Activated T-cell treated with anti-CD3 and anti-CD28 coated beads for 4 hours (primary cell): Measurements from ENCODE around the gene CYP2R1.

Experiments used
- DNase-seq: peaks from one replicate; pipeline ENCODE4 v3.0.0-alpha.2; 2020

The CYP2R1 gene

DNA sequence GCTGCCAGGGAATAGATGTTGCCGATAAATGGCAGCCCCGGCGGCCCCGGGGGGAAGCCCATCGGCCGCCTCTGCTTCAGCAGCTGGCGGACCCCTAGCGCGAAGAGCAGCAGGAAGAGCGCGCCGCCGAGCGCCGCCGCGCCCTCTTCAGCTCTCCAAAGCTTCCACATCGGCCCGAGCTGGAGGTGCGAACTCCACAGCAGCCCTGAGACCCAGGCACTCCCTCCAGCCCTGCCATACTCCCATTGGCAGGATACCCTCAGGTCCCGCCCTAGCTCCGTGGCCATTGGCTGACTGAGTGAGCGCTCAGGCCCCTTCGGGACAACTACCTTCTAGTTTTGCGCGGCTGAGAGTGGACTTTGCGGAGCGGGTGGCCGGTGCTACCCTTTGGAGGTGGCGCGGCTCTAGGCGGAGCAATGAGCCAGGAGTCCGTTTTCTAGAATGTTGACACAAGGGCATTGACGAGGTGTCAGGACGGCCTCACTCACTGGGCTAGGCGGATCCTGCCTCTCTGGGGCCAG is at the start of gene CYP2R1:
Gene CYP2R1 (minus strand): TSS at position 196 of the 521 bp plus-strand sequence. CDS start 26 bp downstream, at position 170.
- peak; percentile 83 for DNase-seq

DNA sequence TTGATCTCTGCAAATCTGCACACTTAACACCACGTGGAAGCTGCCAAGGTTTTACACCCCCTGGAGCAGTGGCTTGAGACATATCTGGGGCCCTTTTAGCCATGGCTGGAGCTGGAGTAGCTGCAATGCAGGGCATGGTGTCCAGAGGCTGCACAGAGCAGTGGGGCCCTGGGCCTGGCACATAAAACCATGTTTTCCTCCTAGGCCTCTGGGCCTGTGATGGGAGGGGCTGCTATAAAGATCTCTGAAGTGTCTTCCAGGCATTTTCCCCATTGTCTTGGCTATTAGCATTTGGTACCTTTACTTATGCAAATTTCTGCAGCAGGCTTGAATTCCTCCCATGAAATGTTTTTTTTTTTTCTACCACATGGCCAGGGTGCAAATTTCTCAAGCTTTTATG is 46.9 kb upstream of the CYP2R1 start:
- DNase-seq, result no peak

DNA sequence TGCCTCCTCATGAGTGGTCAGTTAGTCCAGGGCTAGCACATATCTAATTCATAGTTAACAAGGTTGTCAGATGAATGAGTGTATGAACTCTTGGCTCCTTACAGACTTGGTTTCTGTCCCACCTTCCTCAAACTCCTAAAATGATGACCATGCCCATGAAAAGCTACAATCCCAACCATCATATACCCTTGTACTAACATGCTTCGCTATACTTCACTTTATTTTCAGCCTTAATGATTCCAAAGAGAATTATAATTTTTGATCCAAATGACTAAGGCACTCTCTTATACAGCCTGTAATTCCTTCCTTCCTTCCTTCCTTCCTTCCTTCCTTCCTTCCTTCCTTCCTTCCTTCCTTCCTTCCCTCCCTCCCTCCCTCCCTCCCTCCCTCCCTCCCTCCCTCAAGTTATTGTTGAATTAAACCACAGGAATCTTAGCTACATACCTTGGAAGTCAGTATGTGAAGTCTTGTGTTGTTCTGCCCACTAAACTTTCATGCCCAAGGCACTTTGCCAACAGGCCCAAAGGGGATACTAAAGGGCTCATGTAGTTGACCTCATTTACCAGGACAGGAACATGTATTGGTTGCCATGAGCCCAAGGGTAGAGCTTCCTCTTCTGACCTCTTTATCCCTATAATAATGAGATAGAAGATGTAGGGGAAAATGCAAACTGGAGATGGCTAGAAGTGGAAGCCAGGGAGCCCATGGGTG is 42.8 kb upstream of the CYP2R1 start:
- no peak for DNase-seq

DNA sequence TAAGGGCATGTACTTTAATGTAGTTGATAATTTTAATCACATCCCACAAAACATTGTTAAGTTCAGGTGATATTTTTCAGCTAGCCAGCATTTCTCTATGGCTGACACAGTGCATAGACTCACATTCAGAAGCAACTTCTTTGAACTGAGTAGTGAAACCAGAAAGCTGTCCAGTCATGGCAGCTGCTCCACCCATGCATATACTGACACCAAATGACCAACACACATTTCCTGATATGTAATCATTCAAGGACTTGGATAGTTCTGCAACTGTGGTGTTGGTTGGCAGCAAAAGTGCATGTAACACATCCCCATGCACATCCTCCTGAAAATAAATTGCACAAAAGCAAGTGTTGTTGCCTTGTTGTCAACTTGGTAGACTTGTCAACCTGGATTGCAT is 40.4 kb upstream of the CYP2R1 start:
- no peak for DNase-seq

DNA sequence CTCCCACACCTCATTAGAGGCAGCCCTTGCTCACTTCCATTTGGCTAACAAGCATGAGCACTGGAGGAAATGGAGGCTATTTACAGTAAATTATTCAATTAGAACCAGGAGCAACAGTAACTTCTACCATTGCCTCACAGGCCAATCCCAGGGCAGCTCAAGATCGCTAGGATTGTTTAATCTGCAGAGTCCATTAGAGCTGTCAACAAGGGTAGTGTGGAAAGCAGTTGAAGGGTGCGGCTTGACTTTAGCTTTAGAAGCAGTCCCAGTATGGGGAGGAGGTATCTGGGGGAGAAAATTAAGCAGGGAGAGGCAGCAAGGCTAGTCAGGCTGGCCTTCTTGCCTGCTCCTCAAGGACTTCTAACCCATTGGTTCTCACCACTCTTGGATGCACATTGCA is 38.3 kb upstream of the CYP2R1 start:
- DNase-seq, result no peak

DNA sequence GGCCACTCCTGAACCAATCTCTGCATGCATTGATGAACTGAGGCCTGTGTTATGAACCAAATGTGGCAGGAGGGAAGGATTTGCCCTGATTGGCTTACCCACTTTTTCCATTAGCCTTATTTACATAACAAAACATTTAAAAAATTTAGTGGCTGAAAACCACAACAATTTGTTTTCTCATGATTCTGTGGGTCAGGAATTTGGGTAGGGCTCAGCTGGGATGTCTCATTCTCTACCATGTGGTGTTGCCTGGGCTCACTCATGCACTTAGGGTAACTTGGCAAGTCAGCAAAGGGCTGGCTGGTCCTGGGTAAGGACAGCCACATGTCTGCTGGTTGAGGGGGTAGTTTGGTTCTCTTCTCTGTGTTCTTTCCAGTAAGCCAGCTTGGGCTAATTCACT is 35.1 kb upstream of the CYP2R1 start:
- no peak for DNase-seq

DNA sequence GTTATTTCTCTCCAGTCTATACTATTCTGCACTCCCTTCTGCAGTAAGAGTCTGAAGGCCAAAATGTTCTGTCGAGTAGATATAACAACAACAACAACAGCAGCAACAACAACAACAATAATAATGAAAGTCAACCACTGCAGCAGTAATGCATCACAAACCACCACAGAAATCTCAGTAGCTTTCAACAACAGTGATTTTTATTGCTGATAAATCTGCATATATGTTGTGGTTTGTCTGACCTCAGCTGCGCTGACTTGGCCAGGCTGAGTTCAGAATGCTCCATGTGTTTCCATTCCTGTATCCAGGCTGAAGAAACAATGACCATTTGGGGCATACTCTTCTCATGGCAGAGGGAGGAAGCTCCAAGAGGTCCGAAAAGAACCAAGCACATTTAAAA is 32.3 kb upstream of the CYP2R1 start:
- no peak for DNase-seq

DNA sequence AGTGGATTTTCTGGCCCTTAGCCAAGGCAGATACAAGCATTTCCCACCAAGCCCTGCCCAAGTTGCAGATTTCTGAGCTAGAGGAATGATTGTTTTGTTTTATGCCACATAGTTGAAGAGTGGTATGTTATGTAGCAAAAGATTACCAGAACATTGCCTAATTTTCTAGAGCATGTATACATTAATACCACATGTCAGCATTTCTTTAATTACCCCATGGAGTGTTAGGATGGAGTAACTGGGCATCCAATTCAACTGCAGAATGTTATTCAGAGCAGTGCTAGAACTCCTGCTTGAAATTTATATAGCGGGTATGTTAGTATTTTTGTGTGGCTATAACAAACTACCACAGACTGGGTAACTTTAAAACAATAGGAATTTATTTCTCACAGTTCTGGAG is 24.4 kb upstream of the CYP2R1 start:
- no peak for DNase-seq

DNA sequence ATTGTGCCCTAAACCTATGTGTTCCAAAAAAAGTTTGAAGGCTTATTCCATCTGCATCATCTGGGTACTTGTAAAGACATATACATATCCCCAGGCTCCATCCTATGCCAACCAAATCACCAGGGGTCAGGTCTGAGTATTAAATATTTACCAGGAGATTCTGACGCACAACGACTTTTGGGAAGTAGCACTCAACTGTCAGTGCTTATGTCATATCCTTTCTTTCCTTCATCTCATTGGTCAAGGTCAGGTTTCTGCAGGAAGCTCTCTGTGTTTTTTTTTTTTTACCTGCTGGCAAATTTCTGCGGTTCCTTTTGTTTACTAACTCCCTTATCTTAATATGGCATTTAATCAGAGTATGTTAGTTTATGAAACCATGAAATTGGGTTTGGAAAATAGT is 22.5 kb upstream of the CYP2R1 start:
- DNase-seq, result no peak

GRCh38 chr11:14908214-14908880 is 16.3 kb upstream of the CYP2R1 start:
- DNase-seq, result no peak

GRCh38 chr11:14907411-14908213 is 15.6 kb upstream of the CYP2R1 start:
- DNase-seq, result peak; percentile 84

- no peak for DNase-seq
These were observed 15.0 kb upstream of the CYP2R1 start for GRCh38 chr11:14906993-14907392.

- DNase-seq, result no peak
These were observed 14.5 kb upstream of the CYP2R1 start for GRCh38 chr11:14906578-14906977.

GRCh38 chr11:14905104-14906033 is 13.3 kb upstream of the CYP2R1 start:
- DNase-seq, result peak; percentile 51

DNA sequence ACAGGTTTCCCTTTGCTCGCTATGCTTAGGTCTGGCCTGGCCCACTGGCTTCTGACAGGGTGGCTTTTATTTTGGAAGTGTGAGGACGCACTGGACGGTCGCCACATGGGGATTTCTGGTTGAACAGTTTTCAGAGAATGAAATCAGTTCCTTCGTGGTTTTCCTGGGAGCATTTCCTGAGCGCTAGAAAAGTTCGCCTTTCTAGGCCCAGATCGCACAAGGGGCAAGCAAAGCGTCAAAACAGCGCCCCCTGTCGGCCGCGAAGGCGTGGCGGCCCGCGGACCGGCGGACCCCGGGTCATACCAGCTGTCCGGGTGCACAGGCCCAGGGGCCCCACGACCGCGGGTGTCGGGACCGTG is 12.7 kb upstream of the CYP2R1 start:
- DNase-seq, result peak; percentile 78

- DNase-seq, result no peak
These were observed 10.8 kb upstream of the CYP2R1 start for GRCh38 chr11:14902650-14903350.

DNA sequence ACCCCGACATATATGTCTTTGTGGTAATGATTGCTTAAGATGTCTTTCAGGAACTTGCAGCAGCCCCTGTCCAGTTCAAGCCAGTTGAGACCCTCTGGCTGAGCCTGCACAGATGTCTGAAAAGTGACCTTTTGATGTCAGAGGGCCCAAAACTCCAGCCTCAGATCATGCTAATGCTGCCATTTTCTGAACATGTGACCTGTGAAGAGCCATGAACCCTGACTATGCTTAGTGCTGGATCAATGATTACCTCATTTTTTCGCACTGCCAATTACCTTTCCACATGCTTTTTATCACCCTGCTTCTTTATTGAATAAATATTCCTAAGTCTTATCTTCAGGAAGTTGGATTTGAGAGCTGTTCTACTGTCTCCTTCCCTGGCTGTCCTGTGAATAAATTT is 6.9 kb upstream of the CYP2R1 start:
- DNase-seq, result no peak

DNA sequence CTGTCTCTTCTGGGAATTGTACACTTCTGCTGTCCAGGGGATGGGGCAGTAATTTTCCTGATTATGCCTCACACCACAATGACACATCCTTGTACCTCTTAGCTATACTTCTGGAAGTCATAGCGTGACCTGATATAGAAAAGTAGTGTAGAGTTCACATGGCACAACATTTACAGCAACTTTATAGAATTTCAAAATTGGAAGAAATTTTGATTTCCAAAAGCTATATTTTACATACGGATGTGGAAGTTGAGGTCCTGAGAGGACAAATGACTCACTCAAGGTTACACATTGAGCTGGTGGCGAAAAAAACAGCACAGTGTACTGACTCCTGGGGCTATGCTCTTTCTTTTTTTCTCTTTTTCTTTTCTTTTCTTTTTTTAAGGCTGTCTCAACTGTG is 6.3 kb upstream of the CYP2R1 start:
- no peak for DNase-seq

DNA sequence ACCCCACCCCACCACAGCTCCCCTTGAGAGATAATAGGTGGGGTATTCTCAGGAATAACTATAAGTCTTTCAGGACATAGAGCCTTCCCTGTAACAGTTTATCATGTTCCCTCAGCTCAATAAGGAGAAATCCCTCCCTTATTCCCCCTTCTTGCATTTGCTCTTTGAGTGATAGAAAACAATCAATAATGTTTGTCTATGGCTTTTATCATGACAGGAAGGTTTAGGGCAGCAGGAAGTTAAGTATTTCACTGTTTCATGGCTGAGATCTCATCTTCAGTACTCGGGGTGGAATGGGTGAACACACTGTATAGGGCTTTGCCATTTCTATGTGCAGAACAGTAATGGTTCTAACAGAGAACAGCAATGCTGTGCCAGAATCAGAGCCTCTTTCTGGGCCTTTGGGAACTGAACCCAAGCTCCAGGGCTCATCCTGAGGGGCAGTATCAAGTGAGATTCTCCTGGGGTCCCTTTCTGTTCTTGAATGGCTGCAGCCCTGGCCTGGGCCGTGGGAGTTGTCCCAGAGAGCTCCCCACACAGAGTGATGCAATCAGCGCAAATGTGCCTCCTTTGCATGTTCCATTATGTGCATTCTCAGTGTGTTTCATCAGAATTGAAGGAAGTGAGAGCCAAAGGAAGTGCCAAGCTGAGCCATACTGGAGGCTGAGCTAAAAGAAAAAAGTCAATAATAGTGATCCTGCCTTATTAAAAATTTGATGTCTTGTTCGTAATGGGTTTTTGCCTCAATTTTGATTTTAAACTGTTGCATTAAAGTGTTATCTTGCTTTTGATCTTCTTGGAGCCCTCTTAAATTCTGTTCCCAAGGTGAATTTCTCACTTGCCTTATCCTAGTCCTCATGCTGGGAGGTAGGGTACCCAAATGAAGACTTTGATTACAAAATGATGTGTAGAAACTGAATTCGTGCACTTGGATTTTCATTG is 2.9 kb upstream of the CYP2R1 start:
- no peak for DNase-seq

DNA sequence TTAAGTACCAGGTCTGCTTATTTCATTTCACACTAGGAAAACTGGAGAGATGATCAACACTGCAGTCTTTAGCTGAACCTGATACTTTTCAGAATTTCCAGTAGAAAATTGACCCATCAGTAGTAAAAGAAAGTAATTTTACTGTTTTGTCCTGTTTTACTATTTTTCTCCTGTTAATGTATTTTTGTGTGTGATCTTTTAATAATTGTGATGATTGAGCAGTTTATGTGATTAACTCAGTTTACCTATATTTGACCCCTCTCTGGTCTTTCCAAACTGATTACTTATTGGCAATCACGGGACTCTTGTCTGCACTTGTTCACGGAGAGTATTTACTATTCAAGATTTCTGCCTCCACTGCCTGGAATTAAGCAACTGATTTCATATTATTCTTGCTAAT is 546 bp upstream of the CYP2R1 start:
- DNase-seq, result no peak
